GM18867 (cell line): ENCODE data around the gene KYAT1.
"Not testable (repeated sequence)": the region's sequence is repeated elsewhere in the genome, so short reads cannot be mapped to it uniquely, and the experiment has no call there.

Experiments
- ATAC-seq: cut with Tn5 transposase; IDR thresholded peaks from one replicate; pipeline ENCODE4 v1.9.1; 2021; ENCODE audit warnings: mild to moderate bottlenecking, moderate library complexity; ENCODE audit not compliant: unreplicated experiment

KYAT1 gene

GRCh38 chr9:128843171-128843570 lies 38.6 kb downstream of the KYAT1 start:
- ATAC-seq: not testable (repeated sequence)

GRCh38 chr9:128841694-128842492 lies 39.9 kb downstream of the KYAT1 start:
- no peak for ATAC-seq

DNA sequence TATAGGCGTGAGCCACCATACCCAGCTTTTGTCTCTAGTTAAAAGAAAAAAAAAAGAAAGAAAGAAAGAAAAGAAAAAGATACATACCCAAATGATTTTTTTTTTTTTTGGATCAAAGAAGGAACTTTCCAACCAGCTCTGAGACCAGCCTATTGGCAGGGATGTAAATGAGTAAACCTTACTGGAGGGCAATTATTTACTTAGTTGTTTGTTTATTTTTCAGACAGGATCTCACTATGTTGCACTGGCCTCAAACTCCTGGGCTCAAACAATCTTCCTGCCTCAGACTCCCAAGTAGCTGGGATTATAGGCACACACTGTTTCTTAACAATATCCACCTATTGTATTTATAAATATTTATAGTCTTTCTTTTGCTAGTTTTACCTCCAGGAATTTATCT lies 41.2 kb downstream of the KYAT1 start:
- ATAC-seq: no peak

DNA sequence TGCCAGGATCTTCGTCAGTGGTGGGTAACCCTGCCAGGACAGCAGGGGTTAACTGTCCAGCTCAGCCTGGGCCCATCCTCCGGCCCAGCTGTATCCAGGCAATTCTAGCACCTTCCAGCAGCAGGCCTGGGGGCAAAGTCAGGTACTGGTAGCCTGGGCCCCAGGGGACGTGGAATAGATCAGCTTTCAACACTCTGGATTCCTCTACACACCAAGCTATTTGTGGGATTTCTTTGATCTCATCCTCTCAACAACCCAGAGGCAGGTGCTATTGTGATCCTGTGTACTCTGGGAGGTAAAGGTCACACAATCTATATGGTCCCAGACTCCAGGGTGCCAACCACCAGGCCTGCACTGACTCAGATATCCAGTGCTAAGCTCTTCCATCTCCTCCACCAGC lies 43.4 kb downstream of the KYAT1 start:
- ATAC-seq: no peak

- ATAC-seq: no peak
Observed at GRCh38 chr9:128836509-128837145, 45.1 kb downstream of the KYAT1 start.

- no peak for ATAC-seq
Observed at GRCh38 chr9:128835246-128836210, 46.2 kb downstream of the KYAT1 start.

DNA sequence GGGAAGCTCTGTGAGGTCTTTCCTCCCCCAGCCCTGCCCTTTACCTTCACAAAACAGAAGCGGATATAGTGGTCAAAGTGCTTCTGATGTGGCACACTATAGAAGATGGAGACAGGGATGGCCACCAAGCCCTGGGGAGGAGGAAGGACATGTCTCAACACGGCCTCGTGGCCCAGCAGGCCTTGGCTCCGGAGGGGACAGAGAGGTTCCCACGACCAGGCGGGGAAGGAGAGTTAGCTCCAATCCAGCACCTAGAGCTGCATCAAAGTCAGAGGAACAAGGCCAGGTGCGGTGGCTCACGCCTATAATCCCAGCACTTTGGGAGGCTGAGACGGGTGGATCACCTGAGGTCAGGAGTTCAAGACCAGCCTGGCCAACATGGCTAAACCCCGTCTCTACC lies 48.1 kb downstream of the KYAT1 start:
- ATAC-seq: no peak

GRCh38 chr9:128829477-128830251 lies 52.1 kb downstream of the KYAT1 start, which contains the start of gene SPOUT1:
Gene SPOUT1 (minus strand): TSS chr9:128829794. CDS start chr9:128829780, 14 bp downstream.
- ATAC-seq: peak; percentile 96

DNA sequence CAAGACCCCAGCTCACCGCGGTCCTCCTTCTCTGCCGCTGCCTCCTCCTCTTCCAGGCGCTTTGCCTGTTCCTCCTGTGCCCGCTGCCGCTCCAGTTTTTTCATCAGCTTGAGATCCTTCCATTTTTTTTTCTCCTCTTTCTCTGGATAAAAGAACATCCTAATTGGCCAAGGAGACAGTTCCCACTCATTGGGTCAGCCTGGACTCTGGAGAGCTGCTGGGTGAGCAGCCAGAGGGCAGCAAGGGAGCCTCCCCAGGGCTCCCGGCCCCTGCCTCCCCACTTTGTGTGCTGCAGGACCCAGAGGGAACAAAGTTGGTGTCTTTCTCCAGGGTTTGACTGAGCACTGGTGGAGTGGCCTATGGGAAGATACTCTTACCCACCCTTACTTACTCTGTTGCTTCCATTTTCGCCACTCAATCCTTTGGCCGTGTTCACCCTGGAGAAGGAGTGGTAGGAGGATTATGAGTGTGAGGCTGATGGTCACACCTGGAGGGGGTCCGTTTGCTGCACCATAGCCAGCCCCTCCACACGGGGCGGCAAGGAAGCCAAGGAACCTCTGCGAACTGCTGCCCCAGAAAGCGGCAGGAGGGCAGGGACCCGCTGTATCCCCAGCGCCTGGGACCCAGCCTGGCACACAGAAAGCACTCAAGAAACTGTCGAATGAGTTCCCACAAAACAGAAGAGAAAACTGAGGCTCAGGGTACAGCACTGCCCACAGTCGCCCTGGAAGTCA lies 52.9 kb downstream of the KYAT1 start:
- ATAC-seq: no peak

- ATAC-seq: no peak
Observed at GRCh38 chr9:128828267-128828666, 53.5 kb downstream of the KYAT1 start.

DNA sequence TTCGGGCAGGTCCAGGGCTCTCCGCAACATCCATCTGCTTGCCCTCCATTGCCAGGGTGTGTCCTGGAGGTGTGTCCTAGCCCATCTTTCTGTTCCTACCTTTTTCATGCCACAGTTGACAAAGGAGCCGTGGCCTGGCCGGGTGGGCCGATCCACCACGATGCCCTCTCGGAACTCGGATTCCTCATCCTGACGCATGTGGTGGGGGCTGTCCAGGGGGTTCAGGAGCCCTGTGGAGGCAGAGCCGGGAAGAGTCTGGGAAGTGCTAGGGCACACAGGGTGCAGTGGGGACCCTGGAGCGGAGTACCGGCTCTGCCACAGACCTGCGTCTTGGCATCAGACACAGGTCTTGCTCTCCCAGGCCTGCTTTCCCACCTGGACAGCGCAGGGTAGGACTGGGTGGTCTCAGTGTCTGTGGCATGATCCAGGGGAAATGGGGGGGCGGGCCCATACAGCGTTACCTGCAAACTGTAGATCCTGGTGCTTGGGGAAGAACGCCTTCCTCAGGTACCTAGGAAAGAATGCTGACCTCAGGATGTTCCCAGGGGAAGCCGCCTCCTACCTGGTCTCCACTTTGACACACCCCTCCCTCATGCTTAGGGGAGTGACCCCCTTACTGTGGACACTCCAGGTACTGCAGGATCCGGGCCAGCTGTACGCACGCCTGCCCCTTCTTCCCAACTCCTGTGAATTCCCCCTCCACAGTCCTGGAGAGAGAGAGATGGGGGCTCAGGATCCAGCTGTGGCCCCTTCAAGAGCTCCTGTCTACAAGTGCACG lies 55.6 kb downstream of the KYAT1 start:
- no peak for ATAC-seq

- ATAC-seq: no peak
Observed at GRCh38 chr9:128824911-128825310, 56.8 kb downstream of the KYAT1 start.

- no peak for ATAC-seq
Observed at GRCh38 chr9:128823903-128824406, 57.8 kb downstream of the KYAT1 start.

DNA sequence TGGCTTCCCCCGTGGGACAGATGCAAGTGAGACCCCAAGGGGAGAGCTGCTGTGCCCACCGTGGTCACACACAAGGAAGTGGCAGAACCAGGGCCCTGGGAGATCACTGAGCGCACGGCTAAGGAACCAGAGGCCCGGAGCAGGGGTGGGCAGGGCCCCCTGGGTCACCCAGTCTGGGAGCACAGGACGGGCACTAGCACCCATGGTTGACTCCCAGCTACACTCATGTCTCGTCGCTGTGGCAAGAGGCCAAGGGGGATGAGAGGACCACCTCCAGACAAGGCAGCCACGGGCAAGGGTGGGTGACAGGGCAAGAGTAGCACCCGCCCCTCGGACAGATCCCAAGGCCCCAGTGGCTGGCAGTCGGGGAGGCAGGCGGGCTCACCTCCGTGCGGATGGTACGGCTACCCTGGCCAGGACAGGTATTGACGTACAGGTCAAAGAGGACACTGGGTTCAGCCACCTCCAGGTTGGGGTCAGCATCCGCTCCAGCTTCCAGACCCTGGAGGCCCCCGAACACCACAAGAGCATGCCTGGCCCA lies 58.3 kb downstream of the KYAT1 start:
- no peak for ATAC-seq

DNA sequence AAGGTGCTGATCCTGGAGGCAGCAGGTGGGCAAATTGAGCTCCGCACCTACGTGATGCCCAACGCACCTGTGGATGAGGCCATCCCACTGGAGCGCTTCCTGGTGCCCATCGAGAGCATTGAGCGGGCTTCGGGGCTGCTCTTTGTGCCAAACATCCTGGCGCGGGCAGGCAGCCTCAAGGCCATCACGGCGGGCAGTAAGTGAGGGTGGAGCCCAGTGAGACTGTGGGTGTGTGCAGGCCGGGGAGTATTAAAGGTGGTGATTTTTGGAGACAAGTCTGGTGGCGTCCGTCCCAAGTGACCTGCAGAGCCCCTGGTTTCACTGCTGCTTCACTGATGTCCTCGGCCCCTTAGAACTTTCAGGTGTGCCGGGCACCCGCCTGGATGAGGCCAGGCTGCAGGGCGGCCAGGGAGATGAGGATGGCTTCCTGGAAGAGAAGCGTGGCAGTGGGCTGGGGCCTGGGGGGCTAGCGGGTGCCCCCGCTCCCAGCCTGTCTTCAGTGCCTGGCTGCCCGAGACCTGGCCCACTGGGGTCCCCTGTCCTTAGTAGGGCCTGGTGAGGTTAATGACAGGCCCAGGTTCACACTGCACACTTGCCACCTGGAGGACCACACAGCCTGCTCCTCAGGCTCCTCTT lies 59.2 kb downstream of the KYAT1 start:
- ATAC-seq: no peak

DNA sequence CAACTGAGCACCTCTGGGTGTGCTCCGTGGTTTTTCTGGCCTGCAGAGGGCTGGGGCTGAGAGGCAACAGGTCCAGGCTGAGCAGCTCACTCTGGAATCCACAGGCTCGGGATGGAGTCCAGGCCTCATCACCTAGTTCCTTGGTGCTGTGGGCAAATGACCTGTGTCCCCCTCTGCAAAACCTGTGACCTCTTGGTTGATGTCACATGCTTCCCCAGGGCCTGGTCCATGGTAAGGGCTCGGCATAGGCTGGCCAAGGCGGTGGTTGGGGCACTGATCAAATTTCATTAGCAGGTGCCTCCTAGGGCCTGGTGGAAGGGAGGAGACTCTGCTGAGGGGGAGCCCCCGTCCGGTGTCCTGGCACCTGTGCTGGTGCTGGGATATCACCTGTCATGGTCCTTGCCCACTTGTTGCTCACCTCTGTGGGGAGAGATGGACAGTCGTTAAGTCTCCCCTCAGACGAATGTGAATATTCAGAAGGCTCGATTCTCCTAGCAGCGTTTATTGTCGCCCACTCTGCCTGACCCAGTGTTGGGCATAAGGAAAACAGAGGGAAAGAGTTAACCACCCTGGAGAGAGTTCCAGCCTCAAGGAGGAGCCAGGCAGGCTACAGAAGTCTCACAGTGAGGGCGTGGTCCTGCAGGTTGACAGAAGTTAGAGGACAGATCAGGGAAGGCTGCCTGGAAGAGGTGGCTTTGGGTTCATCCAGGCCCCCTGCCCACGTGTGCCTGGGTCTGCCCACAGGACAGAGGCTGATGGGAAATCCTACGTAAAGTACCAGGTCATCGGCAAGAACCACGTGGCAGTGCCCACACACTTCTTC lies 60.0 kb downstream of the KYAT1 start:
- ATAC-seq: no peak
